GM18867 (cell line): Measurements from ENCODE around the gene GSTP1.
A peak's percentile ranks its signal among the peaks of the same experiment; 100 is the strongest.
"Not testable (repeated sequence)": the region's sequence is repeated elsewhere in the genome, so short reads cannot be mapped to it uniquely, and the experiment has no call there.

ENCODE experiments used
- ATAC-seq: cut with Tn5 transposase; IDR thresholded peaks from one replicate; pipeline ENCODE4 v1.9.1; 2021; ENCODE audit warnings: mild to moderate bottlenecking, moderate library complexity; ENCODE audit not compliant: unreplicated experiment

Gene GSTP1

DNA sequence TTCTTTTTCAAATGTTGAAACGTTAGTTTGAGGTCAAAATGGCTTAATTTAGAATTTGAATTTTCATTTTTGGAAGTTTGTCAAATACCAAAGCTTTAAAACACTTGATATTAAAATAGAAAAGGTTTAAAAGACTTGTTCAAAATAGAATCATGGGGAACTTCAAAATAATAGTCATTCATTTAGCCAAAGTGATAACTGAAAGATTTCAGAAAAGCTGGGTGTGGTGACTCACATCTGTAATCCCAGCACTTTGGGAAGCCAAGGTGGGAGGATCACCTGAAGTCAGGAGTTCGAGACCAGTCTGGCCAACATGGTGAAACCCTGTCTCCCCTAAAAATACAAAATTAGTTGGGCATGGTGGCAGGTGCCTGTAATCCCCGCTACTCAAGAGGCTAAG is 10.9 kb downstream of the GSTP1 start:
- no peak for ATAC-seq

- ATAC-seq = no peak
These were observed 13.2 kb downstream of the GSTP1 start for GRCh38 chr11:67596753-67597300.

GRCh38 chr11:67597458-67597857 is 13.8 kb downstream of the GSTP1 start:
- ATAC-seq = not testable (repeated sequence)

DNA sequence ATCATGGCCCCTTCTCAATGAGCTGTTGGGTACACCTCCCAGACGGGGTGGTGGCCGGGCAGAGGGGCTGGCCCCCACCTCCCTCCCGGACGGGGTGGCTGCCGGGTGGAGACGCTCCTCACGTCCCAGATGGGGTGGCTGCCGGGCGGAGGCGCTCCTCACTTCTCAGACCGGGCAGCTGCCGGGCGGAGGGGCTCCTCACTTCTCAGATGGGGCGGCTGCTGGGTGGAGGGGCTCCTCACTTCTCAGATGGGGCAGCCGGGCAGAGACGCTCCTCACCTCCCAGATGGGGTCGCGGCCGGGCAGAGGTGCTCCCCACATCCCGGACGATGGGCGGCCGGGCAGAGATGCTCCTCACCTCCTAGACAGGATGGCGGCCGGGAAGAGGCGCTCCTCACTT is 14.4 kb downstream of the GSTP1 start:
- not testable (repeated sequence) for ATAC-seq

DNA sequence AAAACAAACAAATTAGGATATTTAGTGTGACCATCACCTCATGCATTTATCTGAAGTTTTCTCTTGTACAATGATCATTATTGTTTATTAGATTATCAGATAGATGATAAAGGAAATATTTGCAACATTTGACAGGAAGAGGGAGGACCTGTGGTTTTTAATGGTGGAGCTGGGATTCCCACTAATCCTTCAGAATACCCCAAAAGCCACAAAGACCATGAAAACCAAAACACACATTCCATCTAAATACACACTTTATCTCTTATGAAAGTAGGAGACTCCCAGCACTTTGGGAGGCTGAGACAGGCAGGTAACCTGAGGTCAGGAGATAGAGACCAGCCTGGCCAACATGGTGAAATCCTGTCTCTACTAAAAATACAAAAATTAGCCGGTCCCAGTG is 15.5 kb downstream of the GSTP1 start:
- ATAC-seq = no peak

DNA sequence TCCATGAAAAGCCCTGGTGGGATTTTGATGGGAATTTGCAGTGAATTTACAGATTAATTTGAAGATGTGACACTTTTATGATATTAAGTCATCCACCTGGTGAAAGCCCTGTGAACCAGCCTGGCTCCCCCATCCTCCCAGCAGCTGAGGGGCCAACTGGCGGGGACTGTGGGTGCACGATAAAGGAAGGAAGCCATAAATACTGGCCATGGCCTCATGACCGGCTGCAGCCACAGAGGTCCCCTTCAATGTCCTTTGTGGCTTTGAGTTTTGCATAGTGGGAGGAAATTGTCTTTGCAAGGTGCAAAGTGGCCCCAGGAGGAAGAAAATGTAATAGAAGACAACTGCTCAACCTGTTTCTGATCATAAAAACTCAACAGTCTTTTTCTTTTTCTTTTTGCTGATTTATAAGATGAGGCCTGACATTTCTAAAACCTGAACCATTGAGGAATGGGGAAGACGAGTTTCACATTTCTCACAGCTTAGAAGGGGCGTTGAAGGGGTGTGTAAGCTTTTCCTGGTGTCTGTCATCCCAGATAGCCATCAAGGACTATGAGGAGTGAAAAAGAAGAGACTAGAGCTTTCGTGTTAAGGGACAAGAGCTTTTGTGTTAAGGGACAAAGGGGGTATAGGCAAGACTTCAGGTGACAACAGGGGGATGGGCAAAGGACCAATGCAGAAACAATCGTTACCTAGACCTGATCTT is 16.9 kb downstream of the GSTP1 start:
- peak; percentile 73 for ATAC-seq

GRCh38 chr11:67601098-67601497 is 17.5 kb downstream of the GSTP1 start:
- no peak for ATAC-seq

GRCh38 chr11:67604119-67604518 is 20.5 kb downstream of the GSTP1 start:
- ATAC-seq = not testable (repeated sequence)

- no peak for ATAC-seq
These were observed 21.2 kb downstream of the GSTP1 start for GRCh38 chr11:67604815-67605214.

GRCh38 chr11:67605231-67606011 is 21.8 kb downstream of the GSTP1 start:
- ATAC-seq = no peak

DNA sequence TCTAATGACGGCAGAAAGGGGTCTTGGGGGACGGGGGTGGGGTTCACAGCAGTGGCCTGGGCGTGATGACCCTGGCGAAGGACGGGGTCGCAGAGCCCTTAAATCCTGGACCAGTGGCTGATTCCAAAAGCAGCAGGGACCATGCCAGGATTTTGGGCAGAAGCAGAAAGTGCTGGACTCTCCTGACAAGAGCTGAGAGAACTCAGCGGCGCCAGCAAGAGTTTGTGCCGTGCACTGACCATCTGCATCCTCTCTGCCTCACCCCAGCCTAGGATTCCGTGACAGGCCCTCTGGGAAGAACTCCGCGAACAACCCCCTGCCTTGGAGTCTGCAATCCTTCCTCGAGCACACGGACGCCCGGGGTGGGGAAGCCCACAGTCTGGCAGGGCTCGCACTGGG is 22.5 kb downstream of the GSTP1 start:
- no peak for ATAC-seq

- ATAC-seq = peak; percentile 93
These were observed 23.1 kb downstream of the GSTP1 start, which contains the start of gene NDUFV1 for GRCh38 chr11:67606492-67607295. Gene NDUFV1 (plus strand): TSS chr11:67606936. CDS start chr11:67607005, 69 bp downstream.

DNA sequence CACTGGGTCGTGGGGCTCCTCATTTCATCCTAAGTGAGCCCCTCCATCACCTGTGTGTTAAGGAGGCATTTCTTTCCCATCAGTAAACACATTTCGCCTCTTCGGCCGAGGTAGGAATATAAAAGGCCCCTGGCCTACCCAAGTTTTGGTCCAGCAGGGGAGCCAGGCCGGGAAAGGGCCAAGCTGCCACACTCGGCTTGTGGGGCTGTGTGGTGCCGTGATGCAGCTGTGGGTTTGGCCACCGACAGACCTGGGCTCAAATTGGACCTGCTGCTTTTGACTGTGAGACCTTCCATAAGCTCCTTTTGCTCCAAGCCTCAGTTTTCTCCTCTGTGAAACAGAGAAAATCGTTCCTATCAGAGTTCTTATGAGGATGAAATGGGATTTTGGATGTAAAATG is 23.9 kb downstream of the GSTP1 start:
- ATAC-seq = no peak

DNA sequence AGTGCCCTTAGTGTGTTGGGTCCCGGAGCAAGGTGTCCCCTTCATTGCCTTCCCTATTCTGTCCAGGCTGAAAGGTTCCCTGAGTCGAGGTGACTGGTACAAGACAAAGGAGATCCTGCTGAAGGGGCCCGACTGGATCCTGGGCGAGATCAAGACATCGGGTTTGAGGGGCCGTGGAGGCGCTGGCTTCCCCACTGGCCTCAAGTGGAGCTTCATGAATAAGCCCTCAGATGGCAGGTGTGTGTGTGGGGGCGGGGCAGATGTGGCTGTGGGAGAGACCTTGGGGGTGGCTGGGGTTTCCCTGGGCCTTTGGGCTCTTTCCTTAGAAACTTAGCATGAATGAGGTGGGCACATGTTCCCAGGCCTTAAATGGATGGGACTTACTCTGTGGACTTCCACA is 24.9 kb downstream of the GSTP1 start:
- no peak for ATAC-seq

DNA sequence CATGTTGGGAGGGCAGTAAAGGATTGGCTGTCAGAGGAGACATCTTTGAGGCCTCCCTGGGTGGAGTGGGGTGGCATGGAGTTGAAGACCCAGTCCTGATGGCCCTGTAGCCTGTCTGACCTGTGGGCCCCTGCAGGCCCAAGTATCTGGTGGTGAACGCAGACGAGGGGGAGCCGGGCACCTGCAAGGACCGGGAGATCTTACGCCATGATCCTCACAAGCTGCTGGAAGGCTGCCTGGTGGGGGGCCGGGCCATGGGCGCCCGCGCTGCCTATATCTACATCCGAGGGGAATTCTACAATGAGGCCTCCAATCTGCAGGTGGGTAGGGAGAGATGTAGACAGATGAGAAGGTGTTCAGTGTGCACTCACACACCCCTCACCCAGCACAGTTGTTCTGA is 25.7 kb downstream of the GSTP1 start:
- ATAC-seq = no peak

DNA sequence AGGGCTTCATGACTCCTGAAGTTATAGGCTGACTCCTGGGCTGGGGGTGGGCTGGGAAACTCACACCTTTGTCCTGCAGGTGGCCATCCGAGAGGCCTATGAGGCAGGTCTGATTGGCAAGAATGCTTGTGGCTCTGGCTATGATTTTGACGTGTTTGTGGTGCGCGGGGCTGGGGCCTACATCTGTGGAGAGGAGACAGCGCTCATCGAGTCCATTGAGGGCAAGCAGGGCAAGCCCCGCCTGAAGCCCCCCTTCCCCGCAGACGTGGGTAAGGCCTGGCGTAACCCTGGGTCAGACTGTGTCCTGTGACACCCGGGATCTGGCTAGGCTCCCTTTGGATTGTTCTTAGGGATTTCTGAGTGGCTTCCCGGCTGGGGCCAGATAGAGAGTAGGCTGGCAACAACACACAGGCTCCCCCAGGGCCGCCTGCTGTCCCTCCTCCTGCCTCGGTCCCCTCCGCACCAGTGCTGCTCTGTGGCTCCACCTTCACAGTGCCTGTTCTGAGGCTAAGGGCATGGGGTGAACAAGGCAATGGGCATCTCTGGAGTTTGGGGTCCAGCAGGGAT is 26.8 kb downstream of the GSTP1 start:
- no peak for ATAC-seq

DNA sequence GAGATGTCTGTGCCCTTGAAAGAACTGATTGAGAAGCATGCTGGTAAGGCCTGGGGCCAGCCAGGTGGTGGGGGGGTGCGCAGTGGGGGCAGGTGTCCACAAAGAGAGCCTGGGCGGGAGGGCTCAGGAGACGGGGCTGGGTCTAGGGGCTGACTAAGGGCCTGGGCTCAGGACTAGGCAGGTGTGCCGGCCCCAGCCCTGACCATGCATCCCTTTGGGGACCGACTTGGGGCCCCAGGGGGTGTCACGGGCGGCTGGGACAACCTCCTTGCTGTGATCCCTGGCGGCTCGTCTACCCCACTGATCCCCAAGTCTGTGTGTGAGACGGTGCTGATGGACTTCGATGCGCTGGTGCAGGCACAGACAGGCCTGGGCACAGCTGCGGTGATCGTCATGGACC is 27.6 kb downstream of the GSTP1 start:
- ATAC-seq = no peak

GRCh38 chr11:67611704-67612587 is 28.3 kb downstream of the GSTP1 start:
- ATAC-seq = no peak

DNA sequence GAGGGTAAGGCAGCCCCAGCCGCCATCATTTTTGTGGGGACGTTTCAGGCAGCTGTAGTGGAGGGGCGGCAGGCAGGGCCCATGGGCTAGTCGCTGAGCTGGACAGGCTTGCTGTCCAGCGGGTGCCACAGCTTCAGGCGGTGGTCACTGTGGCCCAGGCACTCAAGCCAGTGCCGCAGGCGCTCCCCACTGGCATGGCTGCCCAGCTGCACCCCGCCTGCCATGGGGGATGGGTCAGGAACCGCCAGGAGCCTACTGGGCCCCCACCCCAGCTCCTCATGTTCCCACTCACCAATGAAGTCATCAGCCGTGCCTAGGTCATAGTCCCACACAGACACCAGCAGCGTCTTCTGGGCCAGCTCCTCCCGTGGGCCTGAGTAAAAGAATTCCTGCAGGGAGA is 29.1 kb downstream of the GSTP1 start:
- ATAC-seq = no peak
